ENCODE data around the gene ASB12.

DNA sequence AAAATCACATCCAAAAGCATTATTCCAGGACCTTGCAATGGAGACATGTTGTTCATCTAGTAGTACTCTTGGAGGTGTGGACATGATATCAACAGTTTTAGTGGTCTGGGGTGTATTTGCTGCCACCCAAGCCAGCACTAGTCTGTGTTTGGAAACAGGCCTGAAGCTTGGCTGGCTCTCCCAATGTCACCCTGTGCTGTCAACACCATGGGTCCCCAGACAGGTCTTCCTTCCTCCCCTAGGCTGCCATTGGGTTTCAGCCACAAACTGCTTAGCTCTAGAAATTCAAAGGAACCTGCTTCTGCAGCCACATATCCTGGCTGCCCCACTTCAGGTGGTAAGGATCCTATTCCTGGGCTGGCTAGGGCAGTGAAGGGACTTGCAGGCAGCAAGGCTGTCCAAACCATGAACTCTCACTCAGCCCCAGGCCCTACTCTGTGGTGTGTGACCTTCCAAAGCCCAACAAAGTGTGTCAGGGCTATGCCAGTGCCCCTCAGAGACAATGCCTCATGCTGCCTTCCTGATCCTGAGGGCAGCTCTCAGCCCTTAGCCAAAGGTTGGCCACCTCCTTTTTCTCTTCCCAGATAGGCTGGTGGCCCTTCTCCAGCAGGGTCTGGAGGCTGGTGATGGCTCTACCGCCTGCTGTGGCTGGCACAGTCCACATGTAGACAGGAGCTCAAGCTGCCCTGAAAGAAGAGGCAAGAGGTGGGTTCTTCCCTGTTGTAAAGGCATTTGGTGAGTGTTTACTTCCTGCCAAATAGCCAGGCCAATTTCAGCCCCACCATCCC lies 43.2 kb downstream of the ASB12 start:
- TF ChIP-seq, protein P1, sequence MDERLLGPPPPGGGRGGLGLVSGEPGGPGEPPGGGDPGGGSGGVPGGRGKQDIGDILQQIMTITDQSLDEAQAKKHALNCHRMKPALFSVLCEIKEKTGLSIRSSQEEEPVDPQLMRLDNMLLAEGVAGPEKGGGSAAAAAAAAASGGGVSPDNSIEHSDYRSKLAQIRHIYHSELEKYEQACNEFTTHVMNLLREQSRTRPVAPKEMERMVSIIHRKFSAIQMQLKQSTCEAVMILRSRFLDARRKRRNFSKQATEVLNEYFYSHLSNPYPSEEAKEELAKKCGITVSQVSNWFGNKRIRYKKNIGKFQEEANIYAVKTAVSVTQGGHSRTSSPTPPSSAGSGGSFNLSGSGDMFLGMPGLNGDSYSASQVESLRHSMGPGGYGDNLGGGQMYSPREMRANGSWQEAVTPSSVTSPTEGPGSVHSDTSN (CRISPR knock-in tag; IDR thresholded peaks at IDR 0.05) = no peak
- TF ChIP-seq XRCC5 (optimal IDR thresholded peaks at IDR 0.05; ENCODE audit: low read length) = no peak
- TF ChIP-seq, protein P2, sequence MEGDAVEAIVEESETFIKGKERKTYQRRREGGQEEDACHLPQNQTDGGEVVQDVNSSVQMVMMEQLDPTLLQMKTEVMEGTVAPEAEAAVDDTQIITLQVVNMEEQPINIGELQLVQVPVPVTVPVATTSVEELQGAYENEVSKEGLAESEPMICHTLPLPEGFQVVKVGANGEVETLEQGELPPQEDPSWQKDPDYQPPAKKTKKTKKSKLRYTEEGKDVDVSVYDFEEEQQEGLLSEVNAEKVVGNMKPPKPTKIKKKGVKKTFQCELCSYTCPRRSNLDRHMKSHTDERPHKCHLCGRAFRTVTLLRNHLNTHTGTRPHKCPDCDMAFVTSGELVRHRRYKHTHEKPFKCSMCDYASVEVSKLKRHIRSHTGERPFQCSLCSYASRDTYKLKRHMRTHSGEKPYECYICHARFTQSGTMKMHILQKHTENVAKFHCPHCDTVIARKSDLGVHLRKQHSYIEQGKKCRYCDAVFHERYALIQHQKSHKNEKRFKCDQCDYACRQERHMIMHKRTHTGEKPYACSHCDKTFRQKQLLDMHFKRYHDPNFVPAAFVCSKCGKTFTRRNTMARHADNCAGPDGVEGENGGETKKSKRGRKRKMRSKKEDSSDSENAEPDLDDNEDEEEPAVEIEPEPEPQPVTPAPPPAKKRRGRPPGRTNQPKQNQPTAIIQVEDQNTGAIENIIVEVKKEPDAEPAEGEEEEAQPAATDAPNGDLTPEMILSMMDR (CRISPR knock-in tag; IDR thresholded peaks at IDR 0.05) = no peak
- TF ChIP-seq, protein P3, sequence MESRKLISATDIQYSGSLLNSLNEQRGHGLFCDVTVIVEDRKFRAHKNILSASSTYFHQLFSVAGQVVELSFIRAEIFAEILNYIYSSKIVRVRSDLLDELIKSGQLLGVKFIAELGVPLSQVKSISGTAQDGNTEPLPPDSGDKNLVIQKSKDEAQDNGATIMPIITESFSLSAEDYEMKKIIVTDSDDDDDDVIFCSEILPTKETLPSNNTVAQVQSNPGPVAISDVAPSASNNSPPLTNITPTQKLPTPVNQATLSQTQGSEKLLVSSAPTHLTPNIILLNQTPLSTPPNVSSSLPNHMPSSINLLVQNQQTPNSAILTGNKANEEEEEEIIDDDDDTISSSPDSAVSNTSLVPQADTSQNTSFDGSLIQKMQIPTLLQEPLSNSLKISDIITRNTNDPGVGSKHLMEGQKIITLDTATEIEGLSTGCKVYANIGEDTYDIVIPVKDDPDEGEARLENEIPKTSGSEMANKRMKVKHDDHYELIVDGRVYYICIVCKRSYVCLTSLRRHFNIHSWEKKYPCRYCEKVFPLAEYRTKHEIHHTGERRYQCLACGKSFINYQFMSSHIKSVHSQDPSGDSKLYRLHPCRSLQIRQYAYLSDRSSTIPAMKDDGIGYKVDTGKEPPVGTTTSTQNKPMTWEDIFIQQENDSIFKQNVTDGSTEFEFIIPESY (CRISPR knock-in tag; IDR thresholded peaks at IDR 0.05) = no peak
- no peak for TF ChIP-seq ZNF441 (CRISPR knock-in tag; IDR thresholded peaks at IDR 0.05; ENCODE audit: borderline replicate concordance)
- TF ChIP-seq ZNF652 (CRISPR knock-in tag; IDR thresholded peaks at IDR 0.05; ENCODE audit: borderline replicate concordance, low read depth) = no peak
- TF ChIP-seq ZNF331 (CRISPR knock-in tag; IDR thresholded peaks at IDR 0.05) = no peak
- TF ChIP-seq ZNF232 (CRISPR knock-in tag; IDR thresholded peaks at IDR 0.05; ENCODE audit: borderline replicate concordance) = no peak
- no peak for TF ChIP-seq ZNF317 (CRISPR knock-in tag; IDR thresholded peaks at IDR 0.05)
- TF ChIP-seq CBX2 (IDR thresholded peaks at IDR 0.05; ENCODE audit: low read depth, low read length) = no peak
- no peak for TF ChIP-seq CBX2 (CRISPR knock-in tag; IDR thresholded peaks at IDR 0.05; ENCODE audit: low read depth)
- no peak for TF ChIP-seq ZNF367 (CRISPR knock-in tag; IDR thresholded peaks at IDR 0.05; ENCODE audit: borderline replicate concordance)
- TF ChIP-seq ZNF292 (CRISPR knock-in tag; IDR thresholded peaks at IDR 0.05; ENCODE audit: borderline replicate concordance, low read depth) = no peak
